Stimulated activated memory B cell treated with anti-CD40 and anti-IgM and Interleukin-4, amounts not matched to agents 10 μg/mL and 1 μg/mL and 100 μg/mL, for 72 hours (primary cell): ENCODE data around the gene RETREG2.

ENCODE experiments used
- ATAC-seq: fragments of 150-1000 bp; cut with Tn5 transposase; 2 replicates; pipeline ENCODE4 v1.10.0; 2021
- H3K27ac Mint-ChIP-seq: one replicate; pipeline ENCODE4 v1.8.0; 2022; ENCODE audit warnings: mild to moderate bottlenecking, mixed read lengths
- H3K27me3 Mint-ChIP-seq: one replicate; pipeline ENCODE4 v1.8.0; 2022; ENCODE audit warnings: mixed read lengths
- H3K36me3 Mint-ChIP-seq: one replicate; pipeline ENCODE4 v1.8.0; 2022; ENCODE audit warnings: mixed read lengths
- H3K4me1 Mint-ChIP-seq: one replicate; pipeline ENCODE4 v1.8.0; 2022; ENCODE audit warnings: mixed read lengths
- H3K4me3 Mint-ChIP-seq: one replicate; pipeline ENCODE4 v1.8.0; 2022; ENCODE audit warnings: mild to moderate bottlenecking, moderate library complexity, mixed read lengths
- H3K9me3 Mint-ChIP-seq: one replicate; pipeline ENCODE4 v1.8.0; 2022; ENCODE audit warnings: mixed read lengths

The RETREG2 gene

DNA sequence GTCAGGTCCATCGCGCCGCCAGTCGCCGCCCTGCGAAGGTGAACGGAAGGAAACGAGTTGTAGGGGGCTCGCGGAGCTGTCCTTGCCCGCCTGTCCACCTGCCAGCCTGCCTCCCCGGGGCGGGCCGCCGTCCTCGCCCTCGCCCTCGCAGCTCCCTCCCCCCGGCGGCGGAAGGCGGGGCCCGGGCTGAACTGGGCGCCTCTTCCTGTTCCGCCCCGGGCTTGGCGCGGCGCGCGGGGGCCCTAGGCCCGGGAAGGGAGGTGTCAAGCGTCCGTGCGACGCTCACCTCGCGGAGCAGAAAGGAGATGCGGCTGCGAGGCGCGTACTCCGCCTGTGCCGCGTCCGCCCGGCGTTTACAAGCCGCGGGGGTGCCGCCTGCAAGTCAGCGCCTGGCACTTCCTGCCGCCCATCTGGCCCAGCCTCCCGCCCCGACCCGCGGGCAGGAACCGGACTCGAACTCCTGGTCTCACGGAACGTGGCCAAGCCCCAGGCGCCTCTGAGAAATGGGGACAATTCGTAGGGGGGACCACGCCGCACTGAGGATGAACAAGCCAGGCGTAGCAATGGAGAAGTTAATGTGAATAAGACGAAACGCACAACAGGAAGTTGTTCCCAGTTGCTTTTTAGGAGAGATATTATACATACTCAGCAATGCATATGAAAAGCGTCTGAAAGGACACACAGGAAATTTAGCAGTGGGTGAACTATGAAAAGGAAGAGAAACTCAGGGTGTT, 1.1 kb upstream of the RETREG2 start, which contains the start of gene CNPPD1:
TSS of gene CNPPD1 (minus strand) at position 108 of the 734 bp plus-strand sequence. CDS start at position 11, 97 bp downstream.
- H3K4me1 Mint-ChIP-seq, result peaks cover 79% of the 10 kb centered on the region
- H3K9me3 Mint-ChIP-seq, result no peaks in the 10 kb centered on the region
- no peaks in the 10 kb centered on the region for H3K27me3 Mint-ChIP-seq
- peak; percentile 88 for ATAC-seq
- H3K27ac Mint-ChIP-seq, result peak within 1 kb of the TSS; percentile 99
- H3K4me3 Mint-ChIP-seq, result peak within 1 kb of the TSS; percentile 88
- peaks cover 45% of the 10 kb centered on the region for H3K36me3 Mint-ChIP-seq

GRCh38 chr2:219178377-219179175, 501 bp downstream of the RETREG2 start:
- peak overlapping the region; percentile 99 for H3K27ac Mint-ChIP-seq
- ATAC-seq, result peak; percentile 18
- no peaks in the 10 kb centered on the region for H3K27me3 Mint-ChIP-seq
- peaks cover 41% of the 10 kb centered on the region for H3K36me3 Mint-ChIP-seq
- H3K4me3 Mint-ChIP-seq, result peak overlapping the region; percentile 88
- no peaks in the 10 kb centered on the region for H3K9me3 Mint-ChIP-seq
- peaks cover 75% of the 10 kb centered on the region for H3K4me1 Mint-ChIP-seq

- no peak for ATAC-seq
- Mint-ChIP-seq H3K27me3 (no peaks in the 10 kb centered on the region), H3K4me1 (peaks cover 64% of the 10 kb centered on the region), H3K4me3 (peak overlapping the region; percentile 88), H3K27ac (peak overlapping the region; percentile 99), H3K36me3 (peaks cover 36% of the 10 kb centered on the region), H3K9me3 (no peaks in the 10 kb centered on the region)
Measured at GRCh38 chr2:219179601-219180465, 1.8 kb downstream of the RETREG2 start.

- ATAC-seq, result no peak
- Mint-ChIP-seq H3K4me1 (peaks cover 59% of the 10 kb centered on the region), H3K27ac (peak overlapping the region; percentile 50), H3K36me3 (peaks cover 44% of the 10 kb centered on the region), H3K27me3 (no peaks in the 10 kb centered on the region), H3K9me3 (no peaks in the 10 kb centered on the region), H3K4me3 (no peak overlapping the region)
Measured at GRCh38 chr2:219180961-219181360, 2.9 kb downstream of the RETREG2 start.

- Mint-ChIP-seq H3K27ac (peak overlapping the region; percentile 50), H3K4me1 (peaks cover 57% of the 10 kb centered on the region), H3K36me3 (peaks cover 44% of the 10 kb centered on the region), H3K4me3 (no peak overlapping the region), H3K9me3 (no peaks in the 10 kb centered on the region), H3K27me3 (no peaks in the 10 kb centered on the region)
- ATAC-seq, result no peak
Measured at GRCh38 chr2:219181531-219181930, 3.5 kb downstream of the RETREG2 start.

- Mint-ChIP-seq H3K27ac (peak overlapping the region; percentile 61), H3K4me1 (peaks cover 60% of the 10 kb centered on the region)
Measured at GRCh38 chr2:219182331-219183150, 4.5 kb downstream of the RETREG2 start.

GRCh38 chr2:219183151-219183772, 5.2 kb downstream of the RETREG2 start:
- Mint-ChIP-seq H3K36me3 (peaks cover 44% of the 10 kb centered on the region), H3K9me3 (no peaks in the 10 kb centered on the region), H3K27ac (peak overlapping the region; percentile 61), H3K4me1 (peaks cover 59% of the 10 kb centered on the region), H3K4me3 (no peak overlapping the region), H3K27me3 (no peaks in the 10 kb centered on the region)
- ATAC-seq, result no peak

More at GRCh38 chr2:219182331-219183150, 4.5 kb downstream of the RETREG2 start:
- no peaks in the 10 kb centered on the region for H3K27me3 Mint-ChIP-seq
- peaks cover 44% of the 10 kb centered on the region for H3K36me3 Mint-ChIP-seq
- no peak overlapping the region for H3K4me3 Mint-ChIP-seq
- no peaks in the 10 kb centered on the region for H3K9me3 Mint-ChIP-seq
- ATAC-seq, result no peak

GRCh38 chr2:219184121-219184520, 6.0 kb downstream of the RETREG2 start:
- H3K36me3 Mint-ChIP-seq, result peaks cover 44% of the 10 kb centered on the region

DNA sequence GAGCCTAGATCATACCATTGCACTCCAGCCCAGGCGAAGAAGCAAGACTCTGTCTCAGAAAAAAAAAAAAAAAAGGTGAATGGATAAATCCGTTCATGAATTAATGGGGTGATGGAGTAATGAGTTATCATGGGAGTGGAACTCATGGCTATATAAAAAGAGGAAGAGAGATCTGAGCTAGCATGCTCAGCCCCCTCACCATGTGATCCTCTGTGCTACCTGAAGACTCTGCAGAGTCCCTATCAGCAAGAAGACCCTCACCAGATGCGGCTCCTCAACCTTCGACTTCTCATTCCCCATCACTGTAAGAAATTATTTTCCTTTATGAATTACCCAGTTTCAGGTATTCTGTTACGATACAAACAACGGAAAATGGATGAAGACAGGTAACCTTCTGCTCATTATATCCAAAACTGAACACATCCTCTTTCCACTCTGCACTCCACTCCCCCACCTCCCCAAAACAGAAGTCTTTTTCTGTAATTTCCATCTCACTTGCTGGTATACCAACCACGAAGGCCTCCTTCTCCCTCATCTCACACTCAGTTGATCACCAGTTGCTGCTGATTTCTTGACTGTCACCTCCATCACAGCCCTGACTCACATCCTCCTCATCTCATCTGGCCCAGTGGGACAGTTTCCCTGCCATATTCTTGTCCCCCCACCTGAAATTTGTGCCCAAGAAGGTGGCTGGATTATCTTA, 8.8 kb downstream of the RETREG2 start:
- Mint-ChIP-seq H3K9me3 (no peaks in the 10 kb centered on the region), H3K27ac (peak overlapping the region; percentile 84), H3K36me3 (peaks cover 27% of the 10 kb centered on the region), H3K4me1 (peaks cover 29% of the 10 kb centered on the region), H3K27me3 (no peaks in the 10 kb centered on the region), H3K4me3 (peak overlapping the region; percentile 1)
- peak; percentile 95 for ATAC-seq

More at GRCh38 chr2:219184121-219184520, 6.0 kb downstream of the RETREG2 start:
- H3K4me1 Mint-ChIP-seq, result peaks cover 52% of the 10 kb centered on the region
- H3K9me3 Mint-ChIP-seq, result no peaks in the 10 kb centered on the region
- no peak overlapping the region for H3K4me3 Mint-ChIP-seq
- no peak for ATAC-seq
- H3K27me3 Mint-ChIP-seq, result no peaks in the 10 kb centered on the region
- peak overlapping the region; percentile 36 for H3K27ac Mint-ChIP-seq

- Mint-ChIP-seq H3K36me3 (no peaks in the 10 kb centered on the region), H3K9me3 (no peaks in the 10 kb centered on the region), H3K4me3 (no peak overlapping the region), H3K27ac (no peak overlapping the region), H3K27me3 (peaks cover 13% of the 10 kb centered on the region), H3K4me1 (no peaks in the 10 kb centered on the region)
- no peak for ATAC-seq
Measured at GRCh38 chr2:219197388-219197787, 19.3 kb downstream of the RETREG2 start.

DNA sequence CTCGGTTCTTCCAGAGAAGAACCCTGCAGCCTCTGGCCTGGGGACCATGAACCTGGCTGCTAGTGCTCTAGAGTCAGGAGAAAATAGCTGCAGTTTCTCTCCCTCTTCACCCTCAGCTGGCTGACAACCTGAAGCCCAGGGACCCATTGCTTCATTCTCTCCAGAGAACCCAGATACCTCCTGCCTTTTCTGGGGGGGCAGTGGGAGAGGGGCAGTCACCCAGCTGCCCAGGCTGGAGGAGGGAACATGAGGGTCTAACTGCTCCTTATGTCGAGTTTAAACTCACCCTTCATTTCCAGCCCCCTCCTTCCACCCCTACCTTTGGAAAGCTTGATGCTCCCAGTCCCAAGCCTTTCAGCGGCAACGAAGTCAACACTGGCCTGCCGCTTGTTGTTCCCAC, 20.9 kb downstream of the RETREG2 start:
- Mint-ChIP-seq H3K27me3 (peaks cover 13% of the 10 kb centered on the region), H3K27ac (no peak overlapping the region), H3K4me1 (no peaks in the 10 kb centered on the region), H3K4me3 (no peak overlapping the region), H3K9me3 (no peaks in the 10 kb centered on the region), H3K36me3 (no peaks in the 10 kb centered on the region)
- ATAC-seq, result no peak

GRCh38 chr2:219199470-219200211, 21.6 kb downstream of the RETREG2 start:
- Mint-ChIP-seq H3K4me3 (no peak overlapping the region), H3K27me3 (peaks cover 13% of the 10 kb centered on the region), H3K9me3 (no peaks in the 10 kb centered on the region), H3K4me1 (no peaks in the 10 kb centered on the region), H3K36me3 (no peaks in the 10 kb centered on the region), H3K27ac (no peak overlapping the region)
- no peak for ATAC-seq
